ENCODE results near the gene BEND6.

BEND6 gene, protein sequence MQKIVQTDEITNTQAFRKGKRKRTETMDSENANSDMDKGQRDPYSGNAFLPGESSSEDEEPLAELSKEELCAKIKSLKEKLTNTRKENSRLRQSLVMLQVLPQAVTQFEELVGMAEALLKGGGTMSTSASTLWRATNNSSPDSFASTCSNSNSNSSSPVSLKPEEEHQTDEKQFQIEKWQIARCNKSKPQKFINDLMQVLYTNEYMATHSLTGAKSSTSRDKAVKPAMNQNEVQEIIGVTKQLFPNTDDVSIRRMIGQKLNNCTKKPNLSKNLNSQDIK

DNA sequence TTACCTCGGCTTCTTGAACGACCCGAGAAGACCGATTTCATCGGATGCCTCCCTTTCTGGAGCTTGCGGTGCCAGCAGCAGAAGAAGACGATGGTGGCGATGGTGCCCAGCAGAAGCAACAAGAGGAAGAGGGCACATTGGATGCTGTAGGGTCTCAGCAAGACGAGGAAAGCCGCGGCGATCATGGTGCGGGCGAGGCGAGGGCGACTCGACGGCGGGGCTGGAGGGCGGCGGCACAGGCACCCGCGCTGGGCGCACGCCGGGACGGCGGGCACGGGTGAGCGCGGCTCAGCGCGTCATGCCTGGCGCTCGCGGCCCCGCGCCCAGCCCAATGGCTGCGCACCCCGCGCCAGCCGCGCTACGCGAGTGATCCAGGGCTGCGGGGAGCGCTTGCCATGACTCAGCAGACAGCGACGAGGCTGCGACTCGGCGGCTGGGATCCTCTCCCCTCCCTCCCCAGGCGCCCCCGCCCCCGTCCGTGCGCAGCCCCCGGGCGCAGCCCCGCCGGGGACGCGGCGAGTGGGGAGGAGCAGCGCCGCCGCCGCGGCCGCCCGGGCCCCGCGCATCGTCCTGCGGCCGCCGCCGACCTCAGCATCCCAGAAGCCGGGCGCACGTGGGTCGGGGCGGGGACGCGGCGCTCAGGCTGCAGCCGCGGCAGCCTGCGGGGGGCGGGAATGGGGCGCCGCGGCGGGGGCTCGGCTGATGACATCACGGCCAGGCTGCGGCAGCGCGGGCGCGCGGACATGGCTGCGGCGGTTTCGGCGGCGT is at the start of gene BEND6:
Gene BEND6 (plus strand): TSS at position 705 of the 768 bp plus-strand sequence. CDS start 26,704 bp downstream, outside the sequence.
- DNase-seq: no peak

DNA sequence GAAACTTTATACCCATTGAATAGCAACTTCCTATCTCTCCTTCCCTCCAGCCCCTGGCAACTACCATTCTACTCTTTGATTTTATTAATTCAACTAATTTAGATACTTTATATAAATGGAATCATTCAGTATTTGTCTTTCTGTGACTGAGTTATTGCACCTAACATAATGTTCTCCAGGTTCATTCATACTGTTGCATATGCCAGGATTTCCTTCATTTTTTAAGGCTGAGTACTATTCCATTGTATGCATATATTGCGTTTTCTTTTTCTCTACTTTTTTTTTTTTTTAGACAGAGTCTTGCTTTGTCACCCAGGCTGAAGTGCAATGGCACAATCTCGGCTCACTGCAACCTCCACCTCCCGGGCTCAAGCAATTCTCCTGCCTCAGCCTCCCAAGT is 49.5 kb upstream of the BEND6 start:
- DNase-seq: no peak

DNA sequence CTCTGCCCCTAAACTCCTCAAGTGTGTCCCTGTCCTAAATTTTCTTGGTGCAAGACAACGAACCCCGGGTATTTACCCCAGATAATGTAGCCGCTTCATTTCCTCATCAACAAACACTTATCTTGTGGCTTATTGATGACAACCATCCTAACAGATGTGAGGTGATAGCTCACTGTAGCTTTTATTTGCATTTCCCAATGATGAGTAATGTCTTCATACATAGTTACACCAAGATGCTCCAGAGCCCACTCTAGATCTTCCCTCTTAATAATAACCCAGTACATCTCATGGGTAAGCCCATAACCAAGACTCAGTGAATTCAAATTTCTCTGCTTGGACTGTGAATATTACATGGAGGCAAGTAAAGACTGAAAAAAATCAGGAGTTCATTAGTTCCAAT is 48.2 kb upstream of the BEND6 start:
- no peak for DNase-seq

DNA sequence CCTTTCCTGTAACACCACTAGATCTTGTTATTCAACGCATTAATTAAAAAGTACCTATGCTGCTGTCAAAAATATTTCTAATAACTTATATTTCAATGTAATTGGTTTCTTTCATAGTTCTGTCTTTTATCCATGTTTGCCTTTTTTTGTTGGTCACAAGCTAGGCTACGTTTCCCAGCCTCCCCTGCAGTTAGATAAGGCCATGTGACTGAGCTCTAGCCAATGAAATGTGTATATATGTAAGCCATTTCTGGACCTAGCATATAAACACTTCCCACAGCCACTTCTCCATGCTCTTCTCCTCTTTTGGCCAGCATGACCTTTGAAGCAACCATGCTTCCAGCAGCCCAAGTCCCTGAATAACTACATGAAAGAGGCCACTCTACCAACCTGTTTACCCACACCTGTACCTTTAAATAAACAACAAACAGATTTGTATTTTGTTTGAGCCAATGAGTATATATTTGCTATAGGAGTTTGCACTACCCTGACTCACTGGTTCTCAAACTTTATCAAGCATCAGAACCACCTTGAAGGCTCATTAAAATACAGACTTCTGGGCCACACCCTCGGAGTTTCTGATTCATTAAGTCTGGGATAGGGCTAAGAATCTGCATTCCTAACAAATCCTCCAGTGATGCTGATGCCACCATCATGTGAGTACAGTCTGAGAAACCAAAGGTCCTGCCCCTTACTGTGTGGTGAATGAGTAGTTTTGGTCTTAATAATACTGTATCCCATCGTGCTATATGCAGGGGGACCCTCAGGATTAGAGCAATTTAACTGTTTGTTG is 45.6 kb upstream of the BEND6 start:
- no peak for DNase-seq

DNA sequence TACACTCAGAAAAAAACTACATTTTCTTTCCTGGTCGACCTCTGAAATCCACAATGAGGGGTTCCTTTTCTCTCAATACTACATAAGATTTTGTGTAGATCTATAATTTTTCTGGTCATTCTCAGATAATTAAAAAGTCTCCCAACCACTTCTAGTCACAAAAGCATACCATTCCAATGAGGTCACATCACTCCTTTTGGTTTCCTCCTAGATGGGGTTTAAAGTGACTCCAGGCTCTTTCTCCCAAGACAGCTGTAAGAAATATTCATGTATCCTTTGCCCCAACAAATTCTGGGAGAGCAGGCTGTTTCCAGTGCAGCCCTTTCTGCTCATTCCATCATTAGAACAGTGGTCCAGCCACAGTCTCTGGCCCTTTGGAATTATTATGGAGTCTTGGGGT is 43.1 kb upstream of the BEND6 start:
- peak; percentile 64 for DNase-seq

DNA sequence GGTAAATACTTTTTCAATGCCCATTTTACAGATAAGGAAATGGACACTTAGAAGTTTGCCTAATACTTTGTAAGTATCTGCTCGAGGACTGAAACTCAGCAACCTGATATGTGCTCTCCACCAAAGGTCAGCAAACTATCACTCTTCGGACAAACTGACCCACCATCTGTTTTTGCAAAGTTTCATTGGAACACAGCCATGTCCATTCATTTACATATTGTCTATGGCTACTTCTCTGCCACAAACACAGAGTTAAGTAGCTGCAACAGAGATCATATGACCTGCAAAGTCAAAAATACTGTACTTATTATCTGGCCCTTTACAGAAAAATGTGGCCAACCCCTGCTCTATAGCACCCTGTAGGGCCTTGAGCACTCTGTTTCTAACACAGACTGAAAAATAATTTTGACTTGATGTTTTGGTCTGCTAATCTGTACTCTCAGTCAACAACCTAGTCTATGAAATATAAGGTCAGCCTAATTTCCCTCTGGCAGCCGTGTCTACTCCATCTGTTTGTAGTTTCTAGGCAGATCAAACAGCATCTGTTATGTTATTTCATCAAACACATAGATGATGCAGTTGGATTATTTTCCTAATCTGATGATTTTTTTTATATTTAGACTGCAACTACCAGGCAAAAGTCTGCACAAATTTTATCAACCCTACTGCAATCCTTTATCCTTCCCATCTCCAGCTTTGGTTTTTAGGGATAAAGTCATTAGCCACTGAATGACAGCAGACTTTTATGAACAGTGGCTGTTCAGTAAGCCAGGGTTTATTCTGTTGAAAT is 41.4 kb upstream of the BEND6 start:
- no peak for DNase-seq

DNA sequence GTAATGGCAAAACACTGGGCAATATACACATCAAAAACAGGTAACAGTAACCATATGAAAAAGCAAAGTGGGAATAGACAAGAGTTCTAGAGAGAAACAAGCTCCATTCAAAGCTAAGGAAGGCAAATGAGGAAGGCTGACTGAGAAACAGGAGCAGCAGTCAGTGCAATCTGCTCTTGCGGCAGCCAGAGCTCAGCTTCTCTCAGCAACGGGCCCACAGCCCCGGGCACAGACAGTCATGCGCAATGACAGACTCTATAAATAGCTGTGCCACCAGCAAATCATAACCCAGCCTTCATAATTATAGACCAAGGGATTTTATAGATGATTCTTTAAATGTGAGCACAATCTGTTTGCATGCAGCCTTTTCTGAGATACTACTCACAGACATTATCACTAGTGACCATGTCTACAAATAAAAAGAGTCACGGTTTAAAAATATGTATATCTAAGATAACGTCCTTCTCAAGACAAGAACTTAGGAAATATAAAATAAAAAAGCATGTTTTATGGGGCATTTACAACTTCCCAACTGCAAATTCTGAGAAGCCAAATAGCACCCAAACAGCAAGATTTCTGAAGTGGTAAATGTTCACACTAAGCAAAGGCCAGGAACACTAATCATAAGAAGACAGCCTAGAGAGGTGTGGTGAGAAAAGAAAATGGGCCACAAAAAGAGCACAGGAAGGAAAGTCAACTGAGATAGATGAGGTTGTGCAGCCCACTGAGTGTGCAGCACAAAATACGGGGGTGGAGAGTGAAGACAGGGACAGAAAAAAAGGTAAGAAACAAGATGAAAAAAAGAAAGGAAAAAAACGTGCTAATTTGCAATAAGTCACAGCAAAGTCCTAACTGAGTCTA is 39.9 kb upstream of the BEND6 start:
- no peak for DNase-seq

DNA sequence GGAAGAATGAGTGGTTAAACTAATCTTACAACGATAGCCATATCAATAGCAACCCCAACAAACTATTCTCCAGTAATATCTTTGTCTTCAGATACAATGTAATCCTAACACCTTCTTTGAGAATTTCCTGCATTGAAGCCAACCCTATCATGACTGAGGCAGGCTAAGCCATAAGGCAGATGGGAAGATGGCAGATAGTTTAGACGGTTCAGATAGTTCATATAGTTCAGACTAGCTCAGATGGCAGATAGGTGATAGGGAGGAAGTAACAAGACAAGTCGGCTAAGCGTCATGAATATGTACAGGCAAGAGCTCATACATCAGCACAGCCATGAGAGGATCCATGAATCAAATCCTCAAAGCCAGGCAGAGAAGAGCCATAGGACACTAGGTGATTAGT is 39.1 kb upstream of the BEND6 start:
- no peak for DNase-seq

DNA sequence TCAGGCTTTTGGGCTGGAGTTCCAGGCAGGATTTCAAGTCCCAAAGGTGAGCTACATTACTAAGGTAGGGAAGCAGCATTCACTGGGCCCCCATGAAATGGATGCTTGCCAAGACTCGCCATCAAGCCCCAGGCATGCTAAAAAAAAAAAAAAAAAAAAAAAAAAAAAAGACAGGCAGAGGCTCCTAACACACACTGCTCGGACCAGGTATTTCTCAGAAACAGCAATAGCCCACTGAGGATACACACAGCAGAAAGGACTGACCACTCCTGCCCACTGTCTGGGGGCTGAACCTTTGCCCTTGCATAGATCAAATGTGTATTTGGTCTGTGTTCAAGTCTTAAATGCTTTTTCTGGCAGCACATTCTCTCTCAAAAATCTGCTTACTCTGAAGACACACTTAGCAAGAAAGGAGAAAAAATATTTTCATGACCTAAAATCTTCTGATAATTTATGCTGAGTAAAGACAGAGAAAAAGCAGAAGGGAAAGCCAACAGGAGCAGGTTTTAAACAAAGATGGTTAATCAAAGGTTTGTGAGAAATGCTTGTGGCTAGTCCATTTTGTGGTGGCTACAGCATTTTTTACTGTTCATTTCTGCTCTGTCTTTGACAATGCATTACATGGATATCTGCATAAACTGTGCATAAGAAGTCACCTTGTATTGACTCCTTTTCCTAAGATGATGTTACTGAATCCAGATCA is 37.9 kb upstream of the BEND6 start:
- DNase-seq: no peak

DNA sequence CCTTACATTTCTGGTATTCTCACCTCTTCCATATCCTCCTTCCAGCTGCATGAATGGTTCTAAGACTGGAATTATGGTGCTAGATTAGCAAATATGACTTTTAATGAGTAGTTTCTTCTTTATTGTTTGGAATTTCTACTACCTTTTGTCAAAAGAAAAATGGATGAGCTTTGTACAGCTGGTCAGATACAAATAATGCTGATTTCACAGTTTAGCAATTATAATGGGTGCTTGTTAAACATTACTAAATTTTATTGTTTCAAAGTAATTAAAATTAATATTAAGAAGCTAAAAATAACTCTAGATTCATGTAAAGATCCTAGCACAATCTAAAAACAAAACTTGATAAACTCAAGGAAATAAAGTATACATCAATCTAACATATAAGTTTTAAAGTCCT is 32.3 kb upstream of the BEND6 start:
- DNase-seq: no peak

DNA sequence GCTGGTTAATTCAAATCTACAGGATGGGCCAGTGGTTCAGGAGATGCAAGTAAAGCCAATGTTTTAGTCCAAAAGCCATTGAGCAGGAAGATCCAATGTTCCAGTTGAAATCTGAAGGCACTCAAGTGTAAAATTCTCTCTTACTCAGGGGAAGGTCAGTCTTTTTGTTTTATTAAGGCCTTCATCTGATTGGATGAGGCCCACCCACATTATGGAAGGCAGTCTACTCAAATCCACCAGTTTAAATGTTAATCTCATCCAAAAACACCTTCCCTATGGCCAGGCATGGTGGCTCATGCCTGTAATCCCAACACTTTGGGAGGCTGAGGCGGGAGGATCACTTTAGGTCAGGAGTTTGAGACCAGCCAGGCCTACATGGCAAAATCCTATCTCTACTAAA is 31.3 kb upstream of the BEND6 start:
- no peak for DNase-seq

DNA sequence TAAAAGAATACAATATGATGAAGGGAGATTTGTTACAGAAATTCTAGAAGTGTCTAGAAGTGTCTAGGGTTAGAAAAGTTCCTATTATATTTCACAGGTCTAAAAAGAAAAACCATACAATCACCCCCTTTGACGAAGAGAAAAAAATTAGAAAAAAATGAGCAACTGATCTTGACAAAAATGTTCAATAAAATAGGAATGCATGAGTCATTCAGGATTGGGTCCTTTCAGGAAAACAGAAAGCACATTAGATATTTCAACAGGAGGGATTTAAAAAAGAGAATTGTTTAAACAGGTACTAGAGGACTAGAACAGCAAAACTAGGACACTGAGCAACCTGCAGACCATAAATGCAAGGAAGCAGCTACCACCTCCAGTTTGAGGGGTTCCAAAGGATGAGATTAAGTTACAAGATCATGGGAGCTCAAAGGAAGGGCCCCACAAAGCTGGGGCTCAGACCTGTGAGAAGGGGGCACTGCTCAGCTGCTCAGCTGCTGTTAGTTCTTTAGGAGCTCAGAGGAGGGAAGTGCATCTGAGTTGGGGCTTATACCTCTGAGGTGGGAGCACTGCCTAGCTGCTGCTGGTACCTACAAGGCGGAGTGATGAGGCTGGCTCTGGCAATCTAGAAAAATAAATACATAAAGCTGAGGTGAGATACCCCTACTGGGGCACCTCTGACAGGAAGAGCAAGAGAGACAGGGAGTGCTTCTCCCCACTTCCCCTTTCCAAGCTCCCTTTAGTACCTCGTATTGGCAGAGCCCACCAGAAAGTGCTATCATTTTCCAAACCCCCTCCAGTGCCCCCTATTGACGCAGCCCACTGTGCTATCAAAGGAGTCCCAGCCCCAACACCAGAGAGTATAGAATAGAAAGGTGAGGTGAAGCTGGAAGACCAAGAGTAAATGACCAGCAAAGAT is 27.1 kb upstream of the BEND6 start:
- no peak for DNase-seq

DNA sequence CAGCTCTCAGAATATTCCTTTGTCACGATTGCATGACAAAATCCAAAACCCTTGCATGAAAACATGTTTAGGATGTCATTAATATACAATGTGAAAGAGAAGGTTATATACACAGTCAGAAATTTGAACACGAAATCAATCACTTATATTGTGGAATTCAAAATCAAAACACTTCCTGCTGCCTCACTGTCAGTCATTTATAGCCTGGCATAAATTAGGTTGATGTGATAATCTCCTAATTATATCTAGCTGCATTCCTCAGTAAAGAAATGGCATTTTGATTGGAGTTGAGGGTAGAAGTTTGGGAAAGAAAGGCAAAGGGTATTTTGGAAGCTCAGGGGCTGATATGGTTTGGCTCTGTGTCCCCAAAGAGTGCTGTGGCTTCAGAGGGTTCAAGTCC is 24.1 kb upstream of the BEND6 start:
- DNase-seq: no peak

DNA sequence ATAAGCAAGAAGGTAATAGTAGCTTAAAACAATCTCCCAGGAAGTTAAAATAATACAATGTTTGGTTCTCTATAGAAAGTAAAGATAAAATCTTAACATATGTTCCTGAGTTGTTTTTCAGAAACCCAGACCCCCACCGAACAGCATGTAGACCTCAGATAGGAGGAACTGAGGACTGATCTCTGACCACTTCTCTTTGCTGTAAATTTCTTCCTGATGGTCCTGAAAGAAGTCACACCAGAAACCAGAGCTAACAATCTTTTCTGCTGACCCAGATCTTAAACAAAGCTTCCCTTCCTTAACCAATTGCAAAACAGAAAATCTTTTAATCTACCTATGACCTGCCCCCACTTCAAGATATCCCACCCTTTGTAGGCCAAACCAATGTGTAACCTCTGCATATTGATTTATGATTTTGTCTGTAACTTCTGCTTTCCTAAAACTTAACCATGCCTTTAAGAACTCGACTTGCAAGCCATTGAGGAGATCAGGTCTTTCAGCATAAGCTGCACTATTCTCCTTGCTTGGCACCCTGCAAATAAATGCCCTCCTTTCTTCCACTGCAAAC is 21.9 kb upstream of the BEND6 start:
- DNase-seq: no peak

DNA sequence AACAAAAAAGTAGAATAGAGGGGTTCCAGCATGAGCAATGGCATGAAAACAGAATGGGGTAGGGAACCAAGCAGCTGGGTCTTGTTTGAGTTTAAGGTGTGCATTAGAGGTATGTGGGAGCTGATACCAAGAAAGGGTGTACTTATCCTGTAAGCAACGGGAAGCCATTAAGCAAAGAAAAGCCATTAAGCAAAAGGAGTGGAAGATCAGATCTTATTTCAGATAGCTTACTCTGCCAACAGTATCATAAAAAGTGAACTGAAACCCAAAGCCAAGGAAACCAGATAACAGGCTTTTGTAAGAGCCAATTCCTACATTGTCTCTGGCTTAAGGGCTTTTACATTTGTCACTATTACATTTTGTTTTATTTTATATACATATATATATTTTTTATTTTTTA is 21.3 kb upstream of the BEND6 start:
- DNase-seq: no peak

DNA sequence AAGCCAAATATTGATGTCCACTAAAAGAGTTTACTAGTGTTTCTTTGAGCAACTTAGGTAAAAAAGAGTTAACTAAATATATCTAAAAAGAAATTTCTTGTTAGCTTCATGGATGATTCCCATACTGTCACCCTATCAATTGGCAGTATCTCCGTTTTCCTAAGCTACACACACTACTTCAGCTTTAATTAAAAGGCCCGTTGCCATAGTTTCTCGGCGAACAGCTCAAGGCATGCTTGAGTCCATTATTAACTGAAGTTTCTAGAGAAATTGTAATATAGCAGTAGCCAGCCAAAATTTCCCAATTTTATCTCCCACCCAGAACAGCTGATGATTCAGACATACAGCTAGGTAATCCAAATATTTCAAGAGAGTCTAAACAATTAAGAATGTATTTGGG is 20.0 kb upstream of the BEND6 start:
- DNase-seq: no peak

DNA sequence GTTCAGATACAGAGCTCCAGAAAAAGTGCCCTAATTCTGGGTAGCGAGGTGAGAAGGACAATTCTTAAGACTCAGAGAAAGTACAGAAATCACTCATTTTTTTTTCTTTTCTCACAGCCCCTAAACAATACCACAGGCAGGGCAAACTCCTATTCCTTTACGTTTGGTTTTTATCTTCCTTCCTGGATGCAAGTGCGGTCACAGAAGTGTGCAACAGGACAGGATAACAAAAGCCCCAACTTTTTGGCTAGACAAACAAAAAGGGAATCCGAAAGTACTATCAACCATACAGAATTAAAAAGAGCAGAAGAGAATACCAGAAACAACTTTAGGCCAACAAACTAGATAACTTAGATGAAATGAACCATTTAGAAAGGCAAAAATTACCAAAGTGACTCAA is 18.4 kb upstream of the BEND6 start:
- no peak for DNase-seq

DNA sequence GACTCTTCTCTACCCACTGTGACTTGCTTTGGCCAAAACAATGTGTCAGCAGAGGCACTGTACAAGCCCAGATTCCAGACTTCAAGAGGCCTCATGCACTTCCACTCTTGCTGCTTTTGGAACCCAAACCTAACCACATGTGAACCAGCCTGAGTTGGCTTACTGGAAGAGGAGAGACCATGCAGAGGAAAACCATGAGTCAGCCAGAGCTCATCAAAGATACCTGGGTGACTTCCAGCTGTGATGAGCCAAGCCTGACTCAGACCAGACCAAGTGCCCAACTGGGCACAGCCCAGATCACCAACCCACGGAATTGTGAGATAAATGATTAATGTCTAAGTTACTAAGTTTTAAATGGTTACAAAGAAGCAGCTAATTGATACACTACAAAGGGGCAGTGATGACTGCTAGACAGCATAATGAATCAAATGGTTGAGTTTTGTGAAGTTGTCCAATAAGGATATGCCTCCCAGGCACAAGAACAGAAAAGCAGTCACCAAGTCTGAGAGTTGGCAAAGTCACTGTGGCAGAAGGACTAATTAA is 16.2 kb upstream of the BEND6 start:
- peak; percentile 99 for DNase-seq

DNA sequence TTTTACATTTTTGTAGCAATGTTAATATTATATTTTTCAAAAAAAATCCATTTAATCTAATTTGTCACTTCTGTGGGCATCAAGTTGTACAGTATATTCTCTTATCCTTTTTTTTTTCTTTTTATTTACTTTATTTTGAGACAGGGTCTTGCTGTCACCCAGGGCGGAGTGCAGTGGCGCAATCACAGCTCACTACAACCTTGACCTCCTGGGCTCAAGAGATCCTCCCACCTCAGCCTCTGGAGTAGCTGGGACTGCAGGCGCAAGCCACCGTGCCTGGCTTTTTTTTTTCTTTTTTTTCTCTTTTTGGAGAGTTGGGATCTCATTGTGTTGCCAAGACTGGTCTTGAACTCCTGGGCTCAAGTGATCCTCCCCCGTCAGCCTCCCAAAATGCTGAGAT is 14.4 kb upstream of the BEND6 start:
- no peak for DNase-seq

DNA sequence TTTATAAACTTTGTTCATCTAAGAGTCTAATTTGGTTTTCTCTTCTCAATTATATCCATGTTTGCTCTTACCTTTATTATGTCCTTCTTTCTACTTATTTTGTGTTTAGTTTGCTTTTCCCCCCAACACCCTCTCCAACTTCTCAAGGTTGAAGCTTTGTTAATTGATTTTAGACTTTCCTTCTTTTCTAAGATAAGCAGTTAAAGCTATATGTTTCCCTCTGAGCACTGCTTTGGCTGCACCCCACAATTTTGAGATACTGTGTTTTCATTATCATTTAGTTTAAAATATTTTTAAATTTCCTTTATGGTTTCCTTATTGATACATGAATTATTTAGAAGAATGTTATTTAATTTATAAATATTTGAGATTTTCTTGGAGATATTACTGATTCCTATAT is 13.9 kb upstream of the BEND6 start:
- DNase-seq: no peak
